Forelimb muscle (tissue), 1 donor: ENCODE measurements around the gene COMT. TPM values are rescaled to one million over a fixed set of nuclear protein-coding genes. Genes with fewer than 3 reads are reported as not detected.
"Not testable (repeated sequence)": the region's sequence is repeated elsewhere in the genome, so short reads cannot be mapped to it uniquely, and the experiment has no call there.

Experiments used
- DNase-seq: peaks from one replicate; pipeline ENCODE4 v3.0.0-alpha.2; 2013; ENCODE audit warnings: low read depth
- polyA plus RNA-seq: library from polyadenylated mRNA; unstranded; fragments of 120-200 nt; gene quantifications from one replicate; pipeline ENCODE4 v1.2.1, GENCODE V29; 2013; ENCODE audit not compliant: insufficient read length

COMT gene
- polyA plus RNA-seq, 1 donor = 90.1 TPM

GRCh38 chr22:19907902-19908301 lies 33.7 kb upstream of the COMT start:
- DNase-seq = not testable (repeated sequence)

GRCh38 chr22:19909350-19910179 lies 32.0 kb upstream of the COMT start:
- peak; percentile 51 for DNase-seq

GRCh38 chr22:19910180-19910744 lies 31.3 kb upstream of the COMT start:
- DNase-seq = no peak

- no peak for DNase-seq
These were observed 29.9 kb upstream of the COMT start for GRCh38 chr22:19911540-19912270.

GRCh38 chr22:19912271-19912999 lies 29.1 kb upstream of the COMT start:
- DNase-seq = no peak

- no peak for DNase-seq
These were observed 28.1 kb upstream of the COMT start for GRCh38 chr22:19913337-19913936.

- no peak for DNase-seq
These were observed 27.2 kb upstream of the COMT start for GRCh38 chr22:19914201-19914943.

GRCh38 chr22:19915287-19915954 lies 26.2 kb upstream of the COMT start:
- DNase-seq = no peak

GRCh38 chr22:19916006-19916405 lies 25.6 kb upstream of the COMT start:
- DNase-seq = no peak

- DNase-seq = no peak
These were observed 24.6 kb upstream of the COMT start for GRCh38 chr22:19916941-19917340.

GRCh38 chr22:19917389-19918138 lies 24.0 kb upstream of the COMT start:
- no peak for DNase-seq

GRCh38 chr22:19918332-19919106 lies 23.1 kb upstream of the COMT start:
- no peak for DNase-seq

GRCh38 chr22:19919701-19920363 lies 21.7 kb upstream of the COMT start:
- DNase-seq = no peak

GRCh38 chr22:19921544-19922081 lies 20.0 kb upstream of the COMT start:
- DNase-seq = no peak

- no peak for DNase-seq
These were observed 17.6 kb upstream of the COMT start for GRCh38 chr22:19923914-19924513.

- DNase-seq = not testable (repeated sequence)
These were observed 15.5 kb upstream of the COMT start for GRCh38 chr22:19926028-19926427.

GRCh38 chr22:19927696-19928095 lies 13.9 kb upstream of the COMT start:
- DNase-seq = no peak
